K562 (cell line): Measurements from ENCODE around the gene GVQW3. TPM values are rescaled to one million over a fixed set of nuclear protein-coding genes. Genes with fewer than 3 reads are reported as not detected.

Experiments
- ATAC-seq: fragments of 200-7000 bp; cut with Tn5 transposase; 3 replicates; pipeline ENCODE4 v1.9.1; 2020; ENCODE audit warnings: moderate library complexity
- BruUV-seq: library from RNA; stranded (reverse); fragments of 400-500 nt; replicated peaks from 2 replicates; lab custom pipeline; 2021; lab: Mats Ljungman, UMichigan
- CTCF ChIA-PET: fragments of 300-600 bp; formaldehyde crosslinking; extraction: SDS; loops from one replicate; lab custom pipeline; 2021; ENCODE audit warnings: low intra/inter-chr PET ratio; lab: Yijun Ruan, JAX
- POLR2A ChIA-PET: fragments of 300-600, 350-650 bp; sonication (Branson Sonifier 250); formaldehyde crosslinking; extraction: SDS; loops from one replicate; lab custom pipeline; 2021; ENCODE audit warnings: antibody characterized with exemption, inconsistent platforms; lab: Yijun Ruan, JAX
- DNase-seq, 4 experiments: peaks; one replicate each; pipeline versions ENCODE4 v3.0.0 to v3.0.0-alpha.2; 2011 to 2018; ENCODE audit warnings: low spot score in 3 of 4, mixed read lengths in 3 of 4; ENCODE audit errors: extremely low read depth in 1 of 4
- FAIRE-seq: peaks from 2 replicates; lab custom pipeline; 2011; peaks lifted over from hg19 to GRCh38; lab: Jason Lieb, UNC
- H2AFZ ChIP-seq: 2 replicates; pipeline ENCODE4 v1.6.0; 2011; ENCODE audit warnings: low read depth, low read length, control low read depth, inconsistent platforms
- H3K27ac ChIP-seq: fragments of 200-600 bp; 3 replicates; pipeline ENCODE4 v1.8.0; 2011; ENCODE audit warnings: low read depth, mild to moderate bottlenecking, control low read depth, inconsistent platforms, low read length, moderate library complexity, mixed read lengths; ENCODE audit errors: extremely low read depth
- H3K27me3 ChIP-seq, 2 experiments: fragments of 300-600 bp in 1 of 2; 2 replicates in 1 of 2; 3 replicates in 1 of 2; pipeline versions ENCODE4 v1.6.0 to v1.8.0; 2011; ENCODE audit warnings: inconsistent platforms in 2 of 2, low read length in 2 of 2, mild to moderate bottlenecking in 1 of 2, mixed read lengths in 1 of 2, moderate library complexity in 1 of 2; ENCODE audit not compliant: control insufficient read depth in 2 of 2, insufficient read depth in 2 of 2
- H3K36me3 ChIP-seq: fragments of 300-600 bp; 3 replicates; pipeline ENCODE4 v1.8.0; 2011; ENCODE audit warnings: mild to moderate bottlenecking, low read length, inconsistent platforms; ENCODE audit not compliant: control insufficient read depth, insufficient read depth
- H3K4me1 ChIP-seq, 2 experiments: fragments of 200-600 bp in 1 of 2; replicated peaks in 1 of 2; 2 replicates in 1 of 2; 3 replicates in 1 of 2; pipeline versions ENCODE4 v1.5.1 to v1.8.0; 2011; ENCODE audit warnings: inconsistent platforms in 2 of 2, low read length in 2 of 2, mild to moderate bottlenecking in 1 of 2, mixed read lengths in 1 of 2, moderate library complexity in 1 of 2; ENCODE audit not compliant: control insufficient read depth in 2 of 2, insufficient read depth in 2 of 2
- H3K4me2 ChIP-seq: 2 replicates; pipeline ENCODE4 v1.6.1; 2011; ENCODE audit warnings: low read length, control low read depth, inconsistent platforms, mixed read lengths; ENCODE audit not compliant: insufficient read depth
- H3K4me3 ChIP-seq: fragments of 200-600 bp; sonication (generic), shearing (Covaris generic); 2 replicates; pipeline ENCODE4 v1.5.1; 2016; ENCODE audit warnings: control low read depth, inconsistent platforms
- H3K79me2 ChIP-seq: fragments of 200-600 bp; 3 replicates; pipeline ENCODE4 v1.8.0; 2011; ENCODE audit warnings: low read length, inconsistent platforms; ENCODE audit not compliant: control insufficient read depth, insufficient read depth
- H3K9ac ChIP-seq, 2 experiments: 2 replicates each; pipeline versions ENCODE4 v1.6.0 to v1.6.1; 2011; ENCODE audit warnings: low read depth in 2 of 2, low read length in 2 of 2, control low read depth in 1 of 2, inconsistent platforms in 1 of 2, mild to moderate bottlenecking in 1 of 2, mixed read lengths in 1 of 2; ENCODE audit not compliant: insufficient read depth in 1 of 2
- H3K9me1 ChIP-seq: one replicate; pipeline ENCODE4 v1.6.0; 2011; ENCODE audit warnings: inconsistent platforms, mild to moderate bottlenecking, low read length, moderate library complexity; ENCODE audit not compliant: control insufficient read depth, insufficient read depth
- H3K9me3 ChIP-seq: replicated peaks from 2 replicates; pipeline ENCODE4 v1.5.1; 2011; ENCODE audit warnings: low read depth, low read length, inconsistent platforms; ENCODE audit not compliant: control insufficient read depth, insufficient read depth
- H4K20me1 ChIP-seq: replicated peaks from 2 replicates; pipeline ENCODE4 v1.6.1; 2011; ENCODE audit warnings: low read length, inconsistent platforms, mixed read lengths; ENCODE audit not compliant: control insufficient read depth, insufficient read depth
- ESRRA ChIP-seq: fragments of 450-650 bp; IDR thresholded peaks from 2 replicates; pipeline ENCODE4 v1.6.1; 2014; ENCODE audit warnings: low read depth, mild to moderate bottlenecking, moderate library complexity, borderline replicate concordance
- FOSL1 ChIP-seq: fragments of 200-800 bp; sonication (Bioruptor generic); conservative IDR thresholded peaks from 2 replicates; pipeline ENCODE4 v1.6.1; 2016; ENCODE audit warnings: missing genetic modification characterization, missing compliant biosample characterization
- IRF2 ChIP-seq: sonication (generic); formaldehyde crosslinking; IDR thresholded peaks from 2 replicates; pipeline ENCODE4 v1.8.1; 2022; ENCODE audit warnings: mild to moderate bottlenecking, missing genetic modification reagents
- KDM1A ChIP-seq, 2 experiments: fragments of 450-650 bp; IDR thresholded peaks; 2 replicates each; pipeline ENCODE4 v1.6.1; 2016; ENCODE audit warnings: mild to moderate bottlenecking in 2 of 2
- MTA3 ChIP-seq: fragments of 450-650 bp; formaldehyde crosslinking; IDR thresholded peaks from 2 replicates; pipeline ENCODE4 v1.6.1; 2017; ENCODE audit warnings: mild to moderate bottlenecking, borderline replicate concordance
- NCOR1 ChIP-seq: fragments of 450-650 bp; IDR thresholded peaks from 2 replicates; pipeline ENCODE4 v1.6.1; 2016; ENCODE audit warnings: mild to moderate bottlenecking, moderate library complexity
- TAF15 ChIP-seq: fragments of 200-400 bp; formaldehyde crosslinking; IDR thresholded peaks from 2 replicates; pipeline ENCODE4 v1.6.1; 2017; ENCODE audit warnings: mild to moderate bottlenecking, low read depth, low read length, moderate library complexity
- TCF3 ChIP-seq: sonication (generic); formaldehyde crosslinking; IDR thresholded peaks from 2 replicates; pipeline ENCODE4 v1.4.0; 2020; ENCODE audit warnings: mild to moderate bottlenecking, missing genetic modification reagents
- THRAP3 ChIP-seq: fragments of 450-650 bp; IDR thresholded peaks from 2 replicates; pipeline ENCODE4 v1.6.1; 2016; ENCODE audit warnings: mild to moderate bottlenecking, inconsistent platforms, borderline replicate concordance
- ZNF143 ChIP-seq: sonication (generic); formaldehyde crosslinking; IDR thresholded peaks from 2 replicates; pipeline ENCODE4 v1.9.0; 2022; ENCODE audit warnings: mild to moderate bottlenecking, missing genetic modification reagents
- ZNF197 ChIP-seq: fragments of 200-800 bp; sonication (Bioruptor generic); IDR thresholded peaks from 2 replicates; pipeline ENCODE4 v1.6.1; 2016; ENCODE audit warnings: low read depth, missing genetic modification characterization, missing compliant biosample characterization
- WGBS: fragments of 100-300 bp; shearing (Covaris generic); methylation state at CpG from one replicate; pipeline ENCODE4 v1.1.6; 2016; ENCODE audit warnings: low coverage, mixed read lengths; ENCODE audit not compliant: insufficient coverage; ENCODE audit errors: missing lambda C conversion rate; 5-methylcytosine and 5-hydroxymethylcytosine counted together
- in situ Hi-C: fragments of 300-500 bp; cut with MboI; formaldehyde crosslinking; loops from 4 replicates; pipeline ENCODE4 v1.15.0; 2018; ENCODE audit warnings: inconsistent platforms, mixed read lengths
- intact Hi-C: fragments of 100-400 bp; cut with micrococcal nuclease; formaldehyde crosslinking; loops from 2 replicates; pipeline ENCODE4 v1.14.2; 2022
- polyA plus RNA-seq, 8 experiments: library from polyadenylated mRNA; depleted of rRNA in 4 of 8; stranded (reverse) in 5 of 8; unstranded in 3 of 8; fragments of >200 nt; fragmentation: Nextera tagmentation in 2 of 8; fragmentation: Illumina TruSeq in 1 of 8; extraction: Ambion mirVana in 2 of 8; extraction: Trizol in 1 of 8; gene quantifications; 2 replicates each; pipeline versions ENCODE4 v1.2.1 to v1.2.3, GENCODE V29; 2011 to 2014; ENCODE audit warnings: inconsistent platforms in 1 of 8, missing spikeins in 1 of 8
- total RNA-seq, 7 experiments: library from RNA; depleted of rRNA in 6 of 7; stranded (reverse); fragments of >200 nt in 6 of 7; fragmentation: Illumina TruSeq in 2 of 7; extraction: Trizol in 2 of 7; gene quantifications; 2 replicates each; pipeline versions ENCODE4 v1.2.1 to v1.2.3, GENCODE V29; 2011 to 2021; ENCODE audit warnings: low replicate concordance in 1 of 7
- TF ChIP-seq, protein P1 (sequence below), 2 experiments: fragments of 450-650 bp; formaldehyde crosslinking in 1 of 2; IDR thresholded peaks; 2 replicates each; pipeline versions ENCODE4 v1.4.0 to v1.6.1; 2014 to 2020; ENCODE audit warnings: mild to moderate bottlenecking in 2 of 2, borderline replicate concordance in 1 of 2, low read depth in 1 of 2

GVQW3 gene
- total and polyA plus RNA-seq, 9 of the 15 experiments (the other 6 are each of a cell fraction or from before 2014, with no cell fraction given), result 0.66 to 5.7 (median 2.1) TPM

- Histone ChIP-seq H3K4me2 (peak overlapping the region; percentile 99), H3K9me3 (no peaks in the 10 kb centered on the region; the same call in 1 of the 2 replicates), H3K9me1 (no peaks in the 10 kb centered on the region), H3K4me3 (peak overlapping the region; percentile 68), H3K79me2 (peaks cover 64% of the 10 kb centered on the region), H3K27ac (peak overlapping the region; percentile 99), H3K36me3 (peaks cover 32% of the 10 kb centered on the region), H3K27me3 (no peaks in the 10 kb centered on the region), H4K20me1 (peaks cover 8% of the 10 kb centered on the region; the same call in 1 of the 2 replicates), H3K9ac (peak overlapping the region; percentile 64 to 100), H3K4me1 (peaks cover 2 to 24% of the 10 kb centered on the region in 2 experiments; a peak in 4 of 5 replicates), H2AFZ (no peak overlapping the region)
- TF ChIP-seq MTA3 (no peak), THRAP3 (no peak), ZNF143 (CRISPR knock-in tag) (no peak), TCF3 (no peak), TAF15 (no peak), ESRRA (peak; percentile 93), NCOR1 (no peak), KDM1A (IDR thresholded peaks at IDR 0.05) (no peak), ZNF197 (0 out of 2 replicates have a peak, but pooled peaks have one; percentile 51), FOSL1 (tag) (peak; percentile 60; the same call in 1 of the 2 replicates), IRF2 (CRISPR knock-in tag) (no peak)
- TF ChIP-seq, protein P1, sequence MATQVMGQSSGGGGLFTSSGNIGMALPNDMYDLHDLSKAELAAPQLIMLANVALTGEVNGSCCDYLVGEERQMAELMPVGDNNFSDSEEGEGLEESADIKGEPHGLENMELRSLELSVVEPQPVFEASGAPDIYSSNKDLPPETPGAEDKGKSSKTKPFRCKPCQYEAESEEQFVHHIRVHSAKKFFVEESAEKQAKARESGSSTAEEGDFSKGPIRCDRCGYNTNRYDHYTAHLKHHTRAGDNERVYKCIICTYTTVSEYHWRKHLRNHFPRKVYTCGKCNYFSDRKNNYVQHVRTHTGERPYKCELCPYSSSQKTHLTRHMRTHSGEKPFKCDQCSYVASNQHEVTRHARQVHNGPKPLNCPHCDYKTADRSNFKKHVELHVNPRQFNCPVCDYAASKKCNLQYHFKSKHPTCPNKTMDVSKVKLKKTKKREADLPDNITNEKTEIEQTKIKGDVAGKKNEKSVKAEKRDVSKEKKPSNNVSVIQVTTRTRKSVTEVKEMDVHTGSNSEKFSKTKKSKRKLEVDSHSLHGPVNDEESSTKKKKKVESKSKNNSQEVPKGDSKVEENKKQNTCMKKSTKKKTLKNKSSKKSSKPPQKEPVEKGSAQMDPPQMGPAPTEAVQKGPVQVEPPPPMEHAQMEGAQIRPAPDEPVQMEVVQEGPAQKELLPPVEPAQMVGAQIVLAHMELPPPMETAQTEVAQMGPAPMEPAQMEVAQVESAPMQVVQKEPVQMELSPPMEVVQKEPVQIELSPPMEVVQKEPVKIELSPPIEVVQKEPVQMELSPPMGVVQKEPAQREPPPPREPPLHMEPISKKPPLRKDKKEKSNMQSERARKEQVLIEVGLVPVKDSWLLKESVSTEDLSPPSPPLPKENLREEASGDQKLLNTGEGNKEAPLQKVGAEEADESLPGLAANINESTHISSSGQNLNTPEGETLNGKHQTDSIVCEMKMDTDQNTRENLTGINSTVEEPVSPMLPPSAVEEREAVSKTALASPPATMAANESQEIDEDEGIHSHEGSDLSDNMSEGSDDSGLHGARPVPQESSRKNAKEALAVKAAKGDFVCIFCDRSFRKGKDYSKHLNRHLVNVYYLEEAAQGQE (IDR thresholded peaks at IDR 0.05; ENCODE audit: borderline replicate concordance), result no peak
- TF ChIP-seq, protein P1 (CRISPR knock-in tag; IDR thresholded peaks at IDR 0.05; ENCODE audit: low read depth), result no peak
- no TSS peak for BruUV-seq
- ATAC-seq (no peak), DNase-seq (peak; percentile 25 to 37 (median 26)), FAIRE-seq (no peak)
- 1% methylated on average over 10 of the region's 10 CpGs for WGBS
- intact Hi-C loops (loop anchor here (5.0 kb wide), 1 partner anchor 61 kb away; the partner anchor contains the start of genes GVQW3 and THAP12), in situ Hi-C loops (no loop called here)
- CTCF ChIA-PET, result no interaction called here
- POLR2A ChIA-PET, result interaction anchor here (0.6 to 1.3 kb wide), 3 partner anchors 21 to 404 kb away, joined by 3 to 5 read pairs (median 4); no protein-coding TSS in a partner anchor
These were observed 62.3 kb downstream of the GVQW3 start for GRCh38 chr11:76443268-76443980.
